ENCODE data around the gene PTPRN2. TPM values are rescaled to one million over a fixed set of nuclear protein-coding genes. Genes with fewer than 3 reads are reported as not detected.

Gene PTPRN2
- total RNA-seq, 1 donor from 2014 or later: 1.8 TPM

DNA sequence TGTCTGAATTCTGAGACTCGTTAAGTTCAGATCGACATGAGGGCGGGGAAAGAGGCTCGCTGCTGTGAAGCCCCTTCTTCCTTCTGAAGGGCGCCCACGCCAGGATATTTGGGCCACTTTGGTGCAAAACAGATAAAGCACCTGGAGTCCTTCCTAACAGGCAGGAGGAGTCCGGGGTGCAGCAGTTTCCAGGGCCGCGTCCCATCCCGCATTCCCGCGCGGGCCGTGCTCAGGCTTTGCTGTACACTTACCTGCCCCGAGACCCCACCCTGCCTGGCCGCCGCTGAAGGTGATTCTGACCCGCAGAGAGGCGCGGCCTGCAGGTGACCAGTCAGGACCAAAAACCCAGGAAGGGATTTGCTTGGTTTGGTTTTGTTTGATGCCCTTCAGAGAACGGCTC lies 454.6 kb downstream of the PTPRN2 start:
- no peaks in the 10 kb centered on the region for H3K27me3 Mint-ChIP-seq
- DNase-seq (no peak), ATAC-seq (ENCODE audit: low read depth) (no peak)
- ChIA-PET CTCF (no interaction called here), POLR2A (no interaction called here)
- no peaks in the 10 kb centered on the region for H3K9me3 Mint-ChIP-seq
- no peaks in the 10 kb centered on the region for H3K4me1 Mint-ChIP-seq
- no peaks in the 10 kb centered on the region for H3K36me3 Mint-ChIP-seq (ENCODE audit: low read depth)
- intact Hi-C loops (cut with micrococcal nuclease): no loop called here
- H3K4me3 Mint-ChIP-seq: no peak overlapping the region
- TF ChIP-seq, protein P1, sequence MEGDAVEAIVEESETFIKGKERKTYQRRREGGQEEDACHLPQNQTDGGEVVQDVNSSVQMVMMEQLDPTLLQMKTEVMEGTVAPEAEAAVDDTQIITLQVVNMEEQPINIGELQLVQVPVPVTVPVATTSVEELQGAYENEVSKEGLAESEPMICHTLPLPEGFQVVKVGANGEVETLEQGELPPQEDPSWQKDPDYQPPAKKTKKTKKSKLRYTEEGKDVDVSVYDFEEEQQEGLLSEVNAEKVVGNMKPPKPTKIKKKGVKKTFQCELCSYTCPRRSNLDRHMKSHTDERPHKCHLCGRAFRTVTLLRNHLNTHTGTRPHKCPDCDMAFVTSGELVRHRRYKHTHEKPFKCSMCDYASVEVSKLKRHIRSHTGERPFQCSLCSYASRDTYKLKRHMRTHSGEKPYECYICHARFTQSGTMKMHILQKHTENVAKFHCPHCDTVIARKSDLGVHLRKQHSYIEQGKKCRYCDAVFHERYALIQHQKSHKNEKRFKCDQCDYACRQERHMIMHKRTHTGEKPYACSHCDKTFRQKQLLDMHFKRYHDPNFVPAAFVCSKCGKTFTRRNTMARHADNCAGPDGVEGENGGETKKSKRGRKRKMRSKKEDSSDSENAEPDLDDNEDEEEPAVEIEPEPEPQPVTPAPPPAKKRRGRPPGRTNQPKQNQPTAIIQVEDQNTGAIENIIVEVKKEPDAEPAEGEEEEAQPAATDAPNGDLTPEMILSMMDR (IDR thresholded peaks at IDR 0.05): no peak
- no peak overlapping the region for H3K27ac Mint-ChIP-seq

DNA sequence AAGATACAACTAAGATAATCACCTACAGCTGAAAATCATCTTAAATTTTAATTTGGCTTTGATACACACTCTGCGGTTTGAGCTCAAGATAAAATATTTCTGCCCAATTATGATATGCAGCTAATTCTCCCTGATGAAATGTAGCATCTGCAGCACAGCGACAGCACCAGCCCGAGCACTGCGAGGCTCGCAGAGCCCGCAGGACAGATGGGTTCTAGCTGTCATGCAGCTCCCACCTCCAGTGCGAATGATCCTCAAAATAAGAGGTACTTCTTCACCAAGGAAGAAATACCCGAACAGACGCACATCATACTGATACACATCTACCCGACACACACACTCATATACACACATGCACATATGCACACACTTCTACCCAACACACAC lies 457.6 kb downstream of the PTPRN2 start:
- ATAC-seq (ENCODE audit: low read depth) (no peak), DNase-seq (no peak)
- Mint-ChIP-seq H3K4me1 (no peaks in the 10 kb centered on the region), H3K27ac (no peak overlapping the region), H3K27me3 (no peaks in the 10 kb centered on the region), H3K36me3 (ENCODE audit: low read depth) (no peaks in the 10 kb centered on the region), H3K9me3 (peaks cover 2% of the 10 kb centered on the region), H3K4me3 (no peak overlapping the region)
- intact Hi-C loops (cut with micrococcal nuclease): no loop called here
- CTCF ChIA-PET: no interaction called here
- TF ChIP-seq, protein P1 (IDR thresholded peaks at IDR 0.05): no peak
- POLR2A ChIA-PET: no interaction called here

DNA sequence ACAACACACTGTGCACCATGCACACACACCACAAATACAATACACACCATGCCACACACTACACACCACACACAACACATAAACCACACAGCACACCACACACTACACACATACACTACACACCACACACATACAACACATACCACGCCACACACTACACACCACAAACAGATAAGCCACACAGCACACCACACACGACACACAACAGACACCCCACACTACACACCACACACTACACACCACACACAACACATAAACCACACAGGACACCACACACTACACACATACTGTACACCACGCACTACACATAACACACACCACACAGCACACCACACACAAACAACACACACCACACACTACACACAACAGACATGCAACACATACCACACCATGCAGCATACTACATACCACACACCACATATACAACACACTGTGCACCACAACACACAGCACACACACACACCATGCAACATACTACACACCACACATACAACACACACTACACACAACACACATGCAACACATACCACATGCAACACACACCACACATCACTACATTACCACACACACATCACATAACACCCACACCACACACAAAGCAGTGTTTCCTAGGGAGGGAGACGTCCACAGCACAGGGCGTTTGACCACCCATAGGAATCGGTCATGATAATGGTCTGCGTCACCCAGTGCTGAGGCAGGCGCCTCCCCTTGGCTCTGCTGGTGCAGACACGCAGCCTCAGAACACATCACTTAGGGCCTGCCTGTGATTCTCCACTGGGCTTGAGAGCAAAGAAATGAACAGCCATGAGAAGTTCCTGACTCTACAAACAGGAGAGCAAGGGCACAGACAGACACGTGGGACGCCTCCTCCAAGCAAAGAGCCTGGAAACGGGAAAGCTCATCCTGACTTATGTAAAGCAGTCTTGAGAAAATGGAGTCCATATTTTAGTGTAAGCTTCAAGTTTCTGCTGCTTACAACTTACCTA lies 458.3 kb downstream of the PTPRN2 start:
- no peaks in the 10 kb centered on the region for H3K36me3 Mint-ChIP-seq (ENCODE audit: low read depth)
- TF ChIP-seq, protein P1 (IDR thresholded peaks at IDR 0.05): no peak
- peaks cover 2% of the 10 kb centered on the region for H3K9me3 Mint-ChIP-seq
- no peaks in the 10 kb centered on the region for H3K27me3 Mint-ChIP-seq
- H3K4me3 Mint-ChIP-seq: no peak overlapping the region
- ATAC-seq (ENCODE audit: low read depth) (no peak), DNase-seq (no peak)
- ChIA-PET CTCF (no interaction called here), POLR2A (no interaction called here)
- intact Hi-C loops (cut with micrococcal nuclease): no loop called here
- no peaks in the 10 kb centered on the region for H3K4me1 Mint-ChIP-seq
- no peak overlapping the region for H3K27ac Mint-ChIP-seq

DNA sequence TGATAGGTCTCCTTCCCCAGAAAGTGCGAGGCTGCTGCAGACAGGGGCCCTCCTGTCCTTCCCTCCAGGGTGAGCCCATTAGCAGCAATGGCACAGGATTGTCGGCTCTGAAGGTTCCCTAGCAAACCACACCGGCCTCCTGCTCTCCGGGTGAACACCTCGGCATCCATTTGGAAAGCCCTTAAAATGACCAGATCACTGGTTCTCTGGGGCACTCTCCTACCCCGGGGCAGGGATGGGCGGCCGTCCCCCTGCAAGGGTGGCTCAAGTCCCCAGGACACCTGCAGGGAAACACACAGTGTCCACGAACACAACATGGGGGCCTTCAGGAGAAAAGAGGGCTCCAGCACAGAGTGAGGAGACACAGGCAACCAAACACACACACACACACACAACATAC lies 459.1 kb downstream of the PTPRN2 start:
- no peak for ATAC-seq (ENCODE audit: low read depth)
- intact Hi-C loops (cut with micrococcal nuclease): no loop called here
- ChIA-PET POLR2A (no interaction called here), CTCF (no interaction called here)
- DNase-seq: no peak
- no peaks in the 10 kb centered on the region for H3K36me3 Mint-ChIP-seq (ENCODE audit: low read depth)
- no peak overlapping the region for H3K27ac Mint-ChIP-seq
- H3K4me1 Mint-ChIP-seq: no peaks in the 10 kb centered on the region
- TF ChIP-seq, protein P1 (IDR thresholded peaks at IDR 0.05): no peak
- H3K9me3 Mint-ChIP-seq: peaks cover 2% of the 10 kb centered on the region
- H3K27me3 Mint-ChIP-seq: no peaks in the 10 kb centered on the region
- no peak overlapping the region for H3K4me3 Mint-ChIP-seq

DNA sequence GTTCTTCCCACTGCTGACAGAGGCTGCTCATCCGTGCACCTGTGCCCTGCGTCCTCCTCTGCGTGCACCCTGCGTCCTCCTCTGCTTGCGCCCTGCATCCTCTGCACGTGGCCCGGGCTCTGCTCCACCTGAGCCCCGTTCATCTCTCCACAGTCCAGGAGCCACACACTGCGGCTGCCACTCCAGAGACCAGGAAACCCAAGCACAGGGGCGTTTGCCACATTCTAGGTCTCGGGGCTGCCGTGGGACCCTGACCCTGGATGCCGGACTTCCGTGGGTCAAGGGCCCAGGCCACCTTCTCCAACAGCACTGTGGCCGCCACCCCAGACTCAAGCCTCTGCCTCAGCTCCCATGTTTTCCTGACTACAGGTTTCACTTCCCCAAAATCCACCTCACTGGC lies 460.4 kb downstream of the PTPRN2 start:
- Mint-ChIP-seq H3K4me1 (no peaks in the 10 kb centered on the region), H3K27me3 (no peaks in the 10 kb centered on the region), H3K4me3 (no peak overlapping the region), H3K27ac (no peak overlapping the region), H3K9me3 (peaks cover 4% of the 10 kb centered on the region), H3K36me3 (ENCODE audit: low read depth) (no peaks in the 10 kb centered on the region)
- ATAC-seq (ENCODE audit: low read depth) (no peak), DNase-seq (no peak)
- intact Hi-C loops (cut with micrococcal nuclease): no loop called here
- CTCF ChIA-PET: no interaction called here
- TF ChIP-seq, protein P1 (IDR thresholded peaks at IDR 0.05): no peak
- POLR2A ChIA-PET: no interaction called here
